ENCODE data around the gene CCDC181. TPM values are rescaled to one million over a fixed set of nuclear protein-coding genes. Genes with fewer than 3 reads are reported as not detected.

CCDC181 gene
- total RNA-seq, 1 donor from 2014 or later = 0.16 TPM

Other genes starting within 250 kb of the CCDC181 start
- 16.8 and 19.7 TPM in 2 replicates for gene NME7, start 59.7 kb downstream of the CCDC181 start, total RNA-seq
- 26.2 and 26.4 TPM in 2 replicates for gene BLZF1, start 59.3 kb downstream of the CCDC181 start, total RNA-seq
- gene SLC19A2, start 58.5 kb upstream of the CCDC181 start, total RNA-seq = 7.1 and 7.5 TPM in 2 replicates
- 8.2 and 9.1 TPM in 2 replicates for gene F5, start 159.0 kb upstream of the CCDC181 start, total RNA-seq
- 0.18 and 0.52 TPM in 2 replicates for gene SELP, start 202.7 kb upstream of the CCDC181 start, total RNA-seq